ENCODE measurements around the gene SFMBT2.

Gene SFMBT2

DNA sequence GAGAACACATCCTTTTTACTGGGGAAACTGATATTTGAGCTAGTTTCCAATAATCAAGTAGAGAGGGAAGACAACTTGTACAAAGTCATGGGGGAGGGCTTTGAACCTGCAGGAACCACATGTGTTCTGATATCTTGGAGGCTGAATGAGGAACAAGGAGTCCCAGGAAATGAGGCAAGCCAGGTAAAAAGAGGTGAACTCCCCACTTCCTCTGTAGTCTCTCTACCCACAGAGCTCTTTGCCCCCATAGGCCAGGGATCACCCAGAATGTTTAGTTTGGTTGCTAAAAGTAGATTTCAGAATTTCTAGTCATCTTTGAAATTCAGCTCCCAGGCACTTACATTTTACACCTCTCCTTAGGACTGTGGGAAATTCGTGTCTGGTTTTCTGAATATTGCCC, 276.4 kb downstream of the SFMBT2 start:
- no peak for ATAC-seq
- no peak for DNase-seq

DNA sequence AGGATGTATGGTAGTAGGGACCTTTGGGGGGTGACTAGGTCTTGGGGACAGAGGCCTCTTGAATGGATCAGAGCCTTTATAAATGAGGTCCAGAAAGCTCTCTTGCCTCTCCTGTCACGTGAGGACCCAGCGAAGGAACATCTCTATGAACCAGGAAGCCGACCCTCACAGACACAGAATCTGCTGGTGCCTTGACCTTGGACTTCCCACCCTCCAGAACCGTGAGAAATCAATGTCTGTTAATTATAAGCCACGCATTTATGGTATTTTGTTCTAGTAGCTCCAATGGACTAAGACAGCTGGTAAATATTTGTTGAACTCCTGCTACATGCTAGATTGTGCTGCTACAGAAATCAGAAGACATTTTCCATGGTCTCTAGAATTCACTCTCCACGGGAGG, 276.9 kb downstream of the SFMBT2 start:
- no peak for DNase-seq
- no peak for ATAC-seq

DNA sequence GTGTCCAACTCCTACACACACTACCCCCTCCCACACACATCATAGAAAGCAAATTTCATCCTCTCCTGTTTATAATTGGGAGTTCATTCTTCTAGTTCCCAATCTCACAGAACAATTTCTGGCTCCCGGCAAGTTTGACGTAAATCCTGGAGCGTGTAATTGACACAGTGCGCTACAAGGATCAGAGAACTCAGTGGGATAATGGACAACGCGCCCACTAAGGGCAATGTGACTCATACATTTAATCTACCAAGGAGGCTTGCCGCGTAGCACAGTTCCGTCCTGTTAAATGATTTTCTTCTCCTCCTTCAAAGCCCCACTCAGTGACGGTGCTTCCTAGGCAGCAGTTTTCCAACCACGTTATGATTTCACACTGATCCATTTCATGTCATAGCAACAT, 277.6 kb downstream of the SFMBT2 start:
- DNase-seq, result no peak
- no peak for ATAC-seq

DNA sequence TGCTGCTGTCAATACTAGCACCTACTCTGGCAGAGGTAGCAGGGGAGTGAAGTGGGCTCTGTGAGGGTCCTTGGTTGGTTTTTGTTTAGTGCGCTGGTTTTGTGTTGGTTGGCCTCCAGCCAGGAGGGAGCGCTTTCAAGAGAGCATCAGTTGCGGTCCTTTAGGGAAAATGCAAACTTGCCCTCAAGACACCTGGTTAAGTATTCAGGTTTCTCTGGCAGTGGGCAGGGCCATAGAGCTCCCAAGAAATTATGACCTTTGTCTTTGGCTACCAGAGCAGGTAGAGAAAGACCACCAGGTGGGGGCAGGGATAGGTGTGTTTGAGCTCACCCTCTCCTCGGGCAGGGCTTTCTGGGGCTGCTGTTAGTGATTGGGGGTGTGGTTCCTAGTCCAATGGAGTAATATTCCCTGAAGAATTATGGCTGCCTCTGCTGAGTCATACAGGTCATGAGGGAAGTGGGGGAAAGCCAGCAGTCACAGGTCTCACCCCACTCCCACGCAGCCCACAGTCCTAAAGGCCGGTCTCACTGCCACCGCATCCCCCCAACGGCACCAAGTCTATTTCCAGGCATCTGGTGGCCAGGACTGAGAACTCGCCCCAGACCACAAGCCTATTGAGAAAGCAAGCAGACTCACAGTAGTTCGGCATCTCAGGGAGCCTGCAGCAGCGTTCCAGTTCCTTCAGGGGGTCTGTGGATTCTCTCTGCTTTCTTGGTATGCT, 280.5 kb downstream of the SFMBT2 start:
- ATAC-seq (no peak), DNase-seq (no peak)

DNA sequence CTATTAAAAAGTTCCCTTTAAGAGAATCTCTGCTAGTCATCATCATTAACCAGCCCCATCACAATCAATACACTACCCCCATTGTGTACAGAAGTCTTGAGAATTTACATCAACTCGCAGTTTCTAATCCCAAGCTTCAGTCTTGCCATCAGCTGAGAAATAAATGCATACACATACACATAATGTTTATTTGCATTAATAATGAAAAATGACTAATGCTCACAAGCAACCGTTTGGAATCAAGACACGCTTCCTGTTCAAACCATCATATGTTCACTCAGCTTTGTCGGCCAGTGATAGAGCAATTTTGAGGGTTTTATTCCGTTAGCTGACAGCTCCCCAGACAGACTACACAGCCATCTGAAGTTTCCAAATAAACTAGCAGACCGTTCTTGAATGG, 287.1 kb downstream of the SFMBT2 start:
- DNase-seq (no peak), ATAC-seq (no peak)

DNA sequence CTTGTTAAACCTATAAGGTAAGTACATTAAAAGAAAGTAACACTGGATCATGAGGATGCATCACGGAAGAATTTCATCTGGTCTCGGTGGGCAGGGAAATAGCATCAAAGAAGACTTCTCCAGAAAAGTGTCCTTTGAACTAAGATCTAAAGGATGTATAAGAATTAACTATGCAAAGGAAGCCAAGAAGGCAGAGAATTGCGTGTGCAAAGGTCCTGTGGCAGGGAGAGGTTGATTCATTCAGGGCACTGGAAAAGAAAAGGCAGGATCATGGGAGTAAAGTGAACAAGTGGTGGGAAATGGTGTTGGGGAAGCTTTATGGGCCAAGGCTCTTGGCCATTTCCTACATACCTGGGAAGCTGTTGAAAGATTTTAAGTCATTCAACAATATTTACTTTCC, 288.3 kb downstream of the SFMBT2 start:
- DNase-seq, result no peak
- ATAC-seq, result no peak

DNA sequence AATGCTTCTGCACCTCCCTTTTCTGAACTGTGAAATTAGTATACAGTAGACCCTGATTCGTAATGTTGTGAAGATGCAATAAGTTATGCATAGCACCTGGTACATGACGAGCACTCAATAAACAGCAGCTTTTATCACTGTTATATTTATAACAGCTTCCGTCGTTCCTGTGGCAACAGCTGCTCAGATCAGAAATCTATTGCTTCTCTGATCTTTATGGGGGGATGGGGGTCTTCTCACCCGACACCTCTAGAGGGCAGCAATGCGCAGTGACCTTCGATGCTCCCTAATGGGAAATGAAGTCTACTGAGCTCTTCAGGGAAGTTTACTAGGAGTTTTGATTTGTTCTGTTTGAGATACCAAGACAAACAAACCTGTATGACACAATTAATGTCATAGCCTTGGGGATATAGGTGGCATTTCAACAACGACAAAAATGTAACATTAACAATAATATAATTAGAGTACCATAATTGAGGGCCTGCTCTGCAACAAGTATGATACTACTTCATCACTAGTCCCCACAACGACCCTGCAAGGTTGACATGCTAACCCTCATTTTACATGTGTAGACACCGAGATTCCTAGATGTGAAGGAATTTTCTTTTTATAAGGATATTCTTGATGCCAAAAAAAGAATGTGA, 289.6 kb downstream of the SFMBT2 start:
- peak; percentile 81 for DNase-seq
- ATAC-seq, result peak; percentile 65

DNA sequence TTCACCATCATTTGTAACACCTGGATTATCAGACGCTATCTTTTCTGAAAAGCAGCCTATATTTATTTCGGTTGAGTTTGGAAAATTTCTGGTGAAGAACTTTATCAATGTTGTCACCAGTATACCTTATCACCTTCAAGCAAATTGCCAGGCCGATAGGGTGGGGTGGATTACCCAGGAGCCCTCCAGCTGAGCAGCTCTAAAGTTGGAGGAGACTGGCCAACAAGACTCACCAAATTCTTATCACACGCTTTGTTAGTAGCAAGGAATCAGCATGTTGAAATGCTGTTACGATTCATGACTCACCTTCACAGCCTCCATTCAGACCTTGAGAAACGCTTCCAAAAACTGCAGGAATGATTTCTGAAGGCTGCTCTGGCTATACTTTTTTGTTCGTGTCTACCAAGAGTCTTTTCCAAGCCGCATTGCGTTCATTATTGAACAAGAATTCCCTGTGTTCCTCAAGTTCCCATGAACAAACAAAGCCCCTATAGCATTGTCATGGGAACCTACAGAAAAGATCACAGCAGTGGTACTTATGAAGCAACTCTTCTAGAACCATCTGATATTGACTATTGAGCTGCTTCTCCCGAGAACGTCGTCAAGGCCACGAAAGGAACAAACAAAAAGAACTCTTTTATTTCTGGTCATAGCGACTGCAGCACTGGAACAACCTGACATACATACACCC, 291.4 kb downstream of the SFMBT2 start:
- ATAC-seq (no peak), DNase-seq (no peak)

DNA sequence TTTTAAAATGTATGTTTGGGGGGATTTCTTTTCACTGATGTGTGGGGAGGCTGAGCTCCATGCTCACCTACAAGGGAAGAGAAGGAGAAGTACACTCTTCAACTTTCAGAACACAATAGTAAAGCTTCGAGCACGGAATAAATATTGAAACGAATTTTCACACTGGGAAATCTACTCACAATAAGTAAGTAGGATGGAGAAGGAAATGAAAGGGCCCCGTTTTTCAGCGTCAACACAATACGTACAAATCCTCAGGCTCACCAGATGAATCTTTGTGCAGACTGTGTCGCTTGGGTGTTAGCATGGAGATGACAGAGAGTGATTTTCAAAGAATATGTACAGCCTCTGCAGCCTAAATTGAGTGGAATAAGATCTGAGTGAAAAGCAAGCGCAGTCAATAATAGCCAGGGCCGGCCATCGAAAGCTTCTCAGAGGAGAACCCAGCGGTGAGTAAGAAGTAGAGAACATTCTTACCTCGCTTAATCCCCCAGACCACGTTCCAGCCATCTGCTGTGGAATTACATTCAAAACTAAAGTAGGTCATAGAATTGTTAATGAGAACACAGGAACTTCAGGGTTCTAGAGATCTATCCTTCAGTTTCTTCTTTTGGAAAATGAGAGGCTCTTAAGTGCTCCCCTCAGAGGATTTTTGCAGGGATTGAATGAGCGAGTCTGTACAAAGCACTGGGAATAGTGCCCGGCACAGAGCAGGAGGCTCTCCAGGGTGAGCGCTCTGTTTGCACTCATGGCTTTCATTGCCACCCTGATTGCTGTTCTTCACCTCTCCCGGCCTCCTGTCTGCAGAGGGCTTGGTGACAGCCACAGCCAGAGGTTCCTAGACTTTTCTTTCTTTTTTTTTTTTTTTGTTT, 292.8 kb downstream of the SFMBT2 start:
- ATAC-seq (no peak), DNase-seq (no peak)

DNA sequence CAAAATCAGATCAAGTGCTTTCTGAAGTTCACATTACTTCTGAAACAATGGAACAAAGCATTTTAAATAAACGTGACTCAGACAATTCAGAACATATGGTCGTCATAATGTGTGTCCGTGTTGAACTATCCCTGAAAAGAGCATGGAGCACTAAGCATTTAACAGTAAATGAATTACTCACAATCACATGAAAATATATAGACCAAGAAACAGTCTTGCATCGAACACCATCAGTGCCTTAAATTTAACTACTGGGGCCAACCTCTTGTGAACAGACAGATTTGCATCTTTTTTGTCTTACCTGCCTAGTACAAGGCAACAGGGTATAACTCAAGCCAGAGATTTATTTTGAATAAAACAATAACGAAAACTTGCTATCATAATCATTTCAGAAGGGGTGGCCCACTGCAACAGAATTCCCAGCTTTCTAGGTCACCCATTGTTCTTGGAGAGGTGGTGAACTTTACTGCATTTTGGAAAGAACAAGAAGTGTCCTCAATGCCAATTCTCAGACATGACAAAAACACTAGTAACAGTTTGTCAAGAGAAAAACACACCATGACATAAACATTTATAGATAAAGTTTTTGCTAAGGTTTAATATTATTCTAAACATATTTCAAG, 293.5 kb downstream of the SFMBT2 start:
- ATAC-seq, result no peak
- no peak for DNase-seq

DNA sequence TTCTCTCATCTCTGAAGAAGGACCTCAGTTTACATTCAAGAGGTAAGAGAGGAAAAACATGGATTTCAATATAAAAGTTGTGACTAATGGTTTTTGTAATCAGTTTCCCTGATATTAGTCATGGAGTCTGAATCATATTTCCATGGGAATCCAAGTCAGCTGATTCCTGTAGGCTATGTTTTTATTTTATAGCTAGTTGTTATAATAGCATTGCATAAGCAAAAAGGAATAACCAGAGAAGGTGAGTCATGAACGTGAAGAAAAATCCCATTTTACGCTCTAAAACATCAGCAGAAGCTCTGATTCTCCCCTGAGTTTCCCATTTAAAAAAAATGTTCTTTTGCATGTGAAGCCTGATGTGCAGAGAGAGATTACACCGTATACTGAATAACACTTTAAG, 299.3 kb downstream of the SFMBT2 start:
- ATAC-seq (no peak), DNase-seq (no peak)

DNA sequence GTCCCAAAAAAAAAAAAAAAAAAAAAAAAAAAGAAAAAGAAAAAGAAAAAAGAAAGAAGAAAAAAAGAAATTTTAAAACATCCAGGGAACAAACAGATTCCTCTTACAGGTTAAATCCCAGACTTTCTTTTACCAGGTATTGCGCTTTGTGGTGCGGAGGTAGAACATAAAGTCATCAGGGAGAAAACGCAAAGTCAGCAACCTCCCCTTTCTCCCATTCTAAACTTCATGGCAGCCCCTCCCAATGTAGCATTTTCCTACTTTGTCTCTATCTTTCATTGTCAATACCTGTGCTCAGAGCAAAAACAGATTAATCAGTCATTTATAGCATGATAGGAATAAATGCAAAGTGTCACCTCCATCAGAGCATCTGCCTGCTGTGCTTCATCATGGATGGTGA, 299.7 kb downstream of the SFMBT2 start:
- ATAC-seq (no peak), DNase-seq (no peak)
